BLaER1 treated with 17β-estradiol and CSF1 and Interleukin-3, amounts not matched to agents 10 nM and 100 nM (cell line): Measurements from ENCODE around the gene CLCNKB.
"Not testable (repeated sequence)": the region's sequence is repeated elsewhere in the genome, so short reads cannot be mapped to it uniquely, and the experiment has no call there.

Experiments used
- H3K27ac ChIP-seq, 11 experiments: shearing (Covaris generic); formaldehyde crosslinking; 2 replicates each; pipeline ENCODE4 v1.8.1; 2022
- H3K27me3 ChIP-seq, 11 experiments: shearing (Covaris generic); formaldehyde crosslinking; 2 replicates each; pipeline ENCODE4 v1.8.1; 2022
- H3K36me3 ChIP-seq, 11 experiments: shearing (Covaris generic); formaldehyde crosslinking; 2 replicates each; pipeline ENCODE4 v1.8.1; 2022
- H3K4me1 ChIP-seq, 10 experiments: shearing (Covaris generic); formaldehyde crosslinking; 2 replicates each; pipeline ENCODE4 v1.8.1; 2022
- H3K4me2 ChIP-seq, 11 experiments: shearing (Covaris generic); formaldehyde crosslinking; 2 replicates each; pipeline ENCODE4 v1.8.1; 2022
- H3K4me3 ChIP-seq, 10 experiments: shearing (Covaris generic); formaldehyde crosslinking; 2 replicates each; pipeline ENCODE4 v1.8.1; 2022
- H3K9ac ChIP-seq, 11 experiments: shearing (Covaris generic); formaldehyde crosslinking; 2 replicates each; pipeline ENCODE4 v1.8.1; 2022
- H3K9me3 ChIP-seq, 11 experiments: shearing (Covaris generic); formaldehyde crosslinking; replicated peaks in 1 of 11; 2 replicates each; pipeline ENCODE4 v1.8.1; 2022
- H4K20me1 ChIP-seq, 11 experiments: shearing (Covaris generic); formaldehyde crosslinking; 2 replicates each; pipeline ENCODE4 v1.8.1; 2022
- Cebpa-rat ChIP-seq, 11 experiments: shearing (Covaris generic); IDR thresholded peaks; 2 replicates each; pipeline ENCODE4 v1.8.1; 2022

Gene CLCNKB

GRCh38 chr1:16043521-16043920, at the start of gene CLCNKB:
Gene CLCNKB (plus strand): TSS chr1:16043782. CDS start chr1:16044493, 711 bp downstream.
- H3K36me3 ChIP-seq: no peaks in the 10 kb centered on the region
- no peak within 1 kb of the TSS for H3K9ac ChIP-seq
- H3K4me3 ChIP-seq: no peak within 1 kb of the TSS
- H3K27me3 ChIP-seq: no peaks in the 10 kb centered on the region
- H3K9me3 ChIP-seq: no peaks in the 10 kb centered on the region
- no peaks in the 10 kb centered on the region; a peak in 1 of 22 replicates for H4K20me1 ChIP-seq
- no peak for TF ChIP-seq Cebpa-rat (IDR thresholded peaks at IDR 0.05)
- H3K4me1 ChIP-seq: peaks cover 0 to 4% (median under 1%) of the 10 kb centered on the region in 10 experiments; a peak in 2 of 20 replicates
- H3K27ac ChIP-seq: no peak within 1 kb of the TSS
- H3K4me2 ChIP-seq: no peak within 1 kb of the TSS

DNA sequence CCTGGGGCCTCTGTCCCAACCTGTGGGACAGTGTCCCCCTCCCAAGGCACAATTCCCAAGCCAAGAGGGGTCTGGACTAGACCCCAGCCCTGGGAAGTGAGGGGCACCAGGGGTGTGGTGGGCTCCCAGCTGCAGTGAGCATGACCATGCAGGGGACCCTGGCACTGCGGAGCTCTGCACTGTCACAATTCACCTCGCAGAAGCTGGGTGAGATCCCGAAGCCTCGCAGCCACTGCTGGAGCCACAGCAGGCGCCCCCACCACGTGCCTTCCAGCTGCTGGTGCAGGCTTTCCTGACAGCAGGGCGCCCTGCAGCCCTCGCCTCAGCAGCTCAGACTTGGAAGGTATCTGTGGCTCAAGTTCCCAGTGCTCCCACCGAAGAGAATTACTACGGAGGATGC, 49.5 kb upstream of the CLCNKB start:
- Histone ChIP-seq H3K36me3 (no peaks in the 10 kb centered on the region), H3K4me1 (peaks cover 0 to 26% (median 22%) of the 10 kb centered on the region in 10 experiments; a peak in 16 of 20 replicates), H3K9me3 (no peaks in the 10 kb centered on the region), H3K27me3 (no peaks in the 10 kb centered on the region), H3K27ac (no peak overlapping the region), H4K20me1 (no peaks in the 10 kb centered on the region), H3K4me2 (no peak overlapping the region; a peak in 2 of 22 replicates), H3K4me3 (no peak overlapping the region), H3K9ac (no peak overlapping the region)
- TF ChIP-seq Cebpa-rat (IDR thresholded peaks at IDR 0.05): no peak

DNA sequence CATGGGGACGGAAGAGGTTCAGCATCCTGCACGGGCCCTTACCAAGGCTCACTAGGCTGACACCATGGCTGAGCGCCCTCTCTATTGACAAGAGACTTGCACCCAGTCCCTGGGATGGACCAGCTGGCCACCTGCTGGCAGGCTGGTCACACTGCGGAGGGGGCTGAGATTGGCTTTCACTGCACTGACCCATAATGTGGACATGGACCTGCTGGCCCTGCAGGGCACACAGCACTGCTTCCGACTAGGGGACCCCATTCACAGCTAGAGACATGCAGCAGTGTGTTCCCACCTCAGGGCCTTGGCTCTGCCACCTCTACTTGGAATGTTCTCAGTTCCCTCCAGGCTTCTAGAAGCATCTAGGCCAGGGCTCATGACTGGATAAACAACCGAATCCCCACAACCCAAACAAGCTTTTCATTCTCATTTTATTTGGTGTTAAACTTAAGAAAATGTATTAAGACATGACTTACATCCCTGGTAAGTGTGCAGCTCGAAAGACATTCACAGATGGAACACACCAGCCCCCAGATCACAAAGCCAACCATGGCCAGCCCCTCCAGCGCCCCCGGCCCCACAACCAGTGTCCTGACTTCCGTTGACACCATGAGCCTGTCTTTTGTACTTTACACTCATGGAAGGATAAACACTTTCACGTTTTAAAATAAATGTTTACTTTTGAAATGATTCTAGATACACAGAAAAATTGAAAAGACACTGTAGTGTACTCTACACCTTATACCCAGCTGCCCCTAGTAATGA, 48.8 kb upstream of the CLCNKB start:
- Histone ChIP-seq H3K36me3 (no peaks in the 10 kb centered on the region), H3K4me3 (no peak overlapping the region), H3K4me1 (peaks cover 0 to 26% (median 22%) of the 10 kb centered on the region in 10 experiments; a peak in 16 of 20 replicates), H3K4me2 (no peak overlapping the region; a peak in 1 of 22 replicates), H3K27ac (no peak overlapping the region), H4K20me1 (no peaks in the 10 kb centered on the region), H3K27me3 (no peaks in the 10 kb centered on the region), H3K9me3 (no peaks in the 10 kb centered on the region), H3K9ac (no peak overlapping the region)
- TF ChIP-seq Cebpa-rat (IDR thresholded peaks at IDR 0.05): no peak

DNA sequence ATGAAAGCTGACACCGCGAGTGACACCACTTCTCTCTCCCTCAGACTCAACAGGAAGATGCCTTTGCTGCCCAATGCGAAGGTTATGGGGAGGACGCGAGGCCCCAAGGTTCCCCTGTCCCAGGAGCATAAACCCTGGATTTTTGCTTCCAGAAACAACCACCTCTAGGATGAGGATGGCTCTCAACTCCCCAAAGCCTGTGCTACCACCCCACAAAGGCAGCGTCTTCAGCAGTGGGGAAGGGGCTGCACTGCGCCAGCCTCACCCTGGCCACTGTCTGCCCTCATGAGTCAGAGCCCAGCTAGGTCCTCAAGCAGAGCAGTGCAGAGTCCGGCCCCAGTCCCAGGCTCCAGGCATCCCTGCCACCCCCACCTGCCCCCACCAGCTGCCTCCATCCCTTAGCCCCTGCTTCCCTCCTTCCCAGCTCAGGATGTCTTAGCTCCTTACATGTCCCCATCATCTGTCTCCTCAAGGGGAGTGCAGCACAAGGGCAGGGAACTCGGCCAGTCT, 46.5 kb upstream of the CLCNKB start:
- Histone ChIP-seq H3K27ac (no peak overlapping the region), H3K4me2 (no peak overlapping the region), H3K9ac (no peak overlapping the region), H3K27me3 (no peaks in the 10 kb centered on the region), H3K36me3 (no peaks in the 10 kb centered on the region), H3K4me1 (peaks cover 0 to 15% (median 13%) of the 10 kb centered on the region in 10 experiments; a peak in 16 of 20 replicates), H3K9me3 (no peaks in the 10 kb centered on the region), H3K4me3 (no peak overlapping the region), H4K20me1 (no peaks in the 10 kb centered on the region)
- no peak for TF ChIP-seq Cebpa-rat (IDR thresholded peaks at IDR 0.05)

GRCh38 chr1:15997637-15998280, 45.8 kb upstream of the CLCNKB start:
- Histone ChIP-seq H3K4me1 (peaks cover 0 to 12% (median 8%) of the 10 kb centered on the region in 10 experiments; a peak in 15 of 20 replicates), H4K20me1 (no peaks in the 10 kb centered on the region), H3K4me2 (no peak overlapping the region), H3K27me3 (no peaks in the 10 kb centered on the region), H3K9me3 (no peaks in the 10 kb centered on the region), H3K36me3 (no peaks in the 10 kb centered on the region), H3K27ac (no peak overlapping the region), H3K9ac (no peak overlapping the region), H3K4me3 (no peak overlapping the region)
- TF ChIP-seq Cebpa-rat (IDR thresholded peaks at IDR 0.05): no peak

DNA sequence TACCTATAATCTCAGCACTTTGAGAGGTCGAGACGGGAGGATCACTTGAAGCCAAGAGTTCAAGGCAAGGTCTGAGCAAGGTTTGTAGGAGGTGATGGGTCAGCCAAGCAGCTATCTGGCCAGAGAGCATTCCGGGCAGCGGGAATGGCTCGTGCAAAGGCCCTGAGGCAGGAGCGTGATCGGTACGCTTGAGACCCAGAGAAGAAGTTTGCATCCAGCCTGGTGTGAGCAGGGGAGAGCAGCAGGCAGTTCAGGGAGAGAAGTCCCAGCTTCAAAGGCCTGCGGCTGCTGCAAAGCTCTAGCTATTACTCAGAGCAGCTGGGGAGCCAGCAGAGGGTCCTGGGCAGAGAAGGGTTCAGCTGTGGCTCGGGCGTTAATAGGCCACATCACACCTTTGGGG, 44.7 kb upstream of the CLCNKB start:
- peaks cover 1 to 8% (median 4%) of the 10 kb centered on the region in 10 experiments; a peak in 17 of 20 replicates for H3K4me1 ChIP-seq
- no peaks in the 10 kb centered on the region for H3K36me3 ChIP-seq
- H3K4me2 ChIP-seq: no peak overlapping the region
- H4K20me1 ChIP-seq: no peaks in the 10 kb centered on the region
- H3K9ac ChIP-seq: no peak overlapping the region
- no peak overlapping the region for H3K4me3 ChIP-seq
- no peaks in the 10 kb centered on the region for H3K27me3 ChIP-seq
- TF ChIP-seq Cebpa-rat (IDR thresholded peaks at IDR 0.05): no peak
- no peak overlapping the region for H3K27ac ChIP-seq
- no peaks in the 10 kb centered on the region for H3K9me3 ChIP-seq

GRCh38 chr1:16001274-16001673, 42.3 kb upstream of the CLCNKB start:
- H3K36me3 ChIP-seq, H3K9me3 ChIP-seq, H4K20me1 ChIP-seq: not testable (repeated sequence)

GRCh38 chr1:16005597-16005996, 38.0 kb upstream of the CLCNKB start:
- TF ChIP-seq Cebpa-rat (IDR thresholded peaks at IDR 0.05): no peak
- peaks cover 37 to 63% (median 50%) of the 10 kb centered on the region in 10 experiments for H3K4me1 ChIP-seq
- H3K4me2 ChIP-seq: peak overlapping the region; percentile 37 to 90 (median 79)

More at GRCh38 chr1:16001274-16001673, 42.3 kb upstream of the CLCNKB start:
- not testable (repeated sequence) for H3K27ac ChIP-seq, H3K27me3 ChIP-seq, H3K4me2 ChIP-seq, H3K4me3 ChIP-seq, H3K9ac ChIP-seq
- peaks cover 21 to 32% (median 28%) of the 10 kb centered on the region in 10 experiments for H3K4me1 ChIP-seq

GRCh38 chr1:16006010-16006409, 37.6 kb upstream of the CLCNKB start:
- H4K20me1 ChIP-seq: no peaks in the 10 kb centered on the region
- no peaks in the 10 kb centered on the region for H3K36me3 ChIP-seq
- H3K4me3 ChIP-seq: no peak overlapping the region
- no peaks in the 10 kb centered on the region for H3K27me3 ChIP-seq
- H3K27ac ChIP-seq: peak overlapping the region in 5 of 11 experiments; percentile 12 to 60 (median 35); a peak in 8 of 22 replicates
- peak overlapping the region; percentile 37 to 90 (median 79) for H3K4me2 ChIP-seq
- H3K4me1 ChIP-seq: peaks cover 37 to 66% (median 50%) of the 10 kb centered on the region in 10 experiments
- H3K9me3 ChIP-seq: no peaks in the 10 kb centered on the region
- TF ChIP-seq Cebpa-rat (IDR thresholded peaks at IDR 0.05): no peak
- H3K9ac ChIP-seq: peak overlapping the region in 5 of 11 experiments; percentile 4 to 56 (median 43); a peak in 8 of 22 replicates

More at GRCh38 chr1:16005597-16005996, 38.0 kb upstream of the CLCNKB start:
- Histone ChIP-seq H3K27me3 (no peaks in the 10 kb centered on the region), H3K27ac (peak overlapping the region in 5 of 11 experiments; percentile 12 to 60 (median 35); a peak in 6 of 22 replicates), H3K9ac (peak overlapping the region in 5 of 11 experiments; percentile 4 to 56 (median 43); a peak in 7 of 22 replicates), H4K20me1 (no peaks in the 10 kb centered on the region), H3K4me3 (no peak overlapping the region), H3K9me3 (no peaks in the 10 kb centered on the region), H3K36me3 (no peaks in the 10 kb centered on the region)
